HG02588 (cell line): ENCODE data around the gene TSC2.
"Not testable (repeated sequence)": the region's sequence is repeated elsewhere in the genome, so short reads cannot be mapped to it uniquely, and the experiment has no call there.

ENCODE experiments used
- ATAC-seq: cut with Tn5 transposase; IDR thresholded peaks from one replicate; pipeline ENCODE4 v1.9.1; 2021; ENCODE audit warnings: mild to moderate bottlenecking, moderate library complexity; ENCODE audit not compliant: unreplicated experiment

The TSC2 gene

DNA sequence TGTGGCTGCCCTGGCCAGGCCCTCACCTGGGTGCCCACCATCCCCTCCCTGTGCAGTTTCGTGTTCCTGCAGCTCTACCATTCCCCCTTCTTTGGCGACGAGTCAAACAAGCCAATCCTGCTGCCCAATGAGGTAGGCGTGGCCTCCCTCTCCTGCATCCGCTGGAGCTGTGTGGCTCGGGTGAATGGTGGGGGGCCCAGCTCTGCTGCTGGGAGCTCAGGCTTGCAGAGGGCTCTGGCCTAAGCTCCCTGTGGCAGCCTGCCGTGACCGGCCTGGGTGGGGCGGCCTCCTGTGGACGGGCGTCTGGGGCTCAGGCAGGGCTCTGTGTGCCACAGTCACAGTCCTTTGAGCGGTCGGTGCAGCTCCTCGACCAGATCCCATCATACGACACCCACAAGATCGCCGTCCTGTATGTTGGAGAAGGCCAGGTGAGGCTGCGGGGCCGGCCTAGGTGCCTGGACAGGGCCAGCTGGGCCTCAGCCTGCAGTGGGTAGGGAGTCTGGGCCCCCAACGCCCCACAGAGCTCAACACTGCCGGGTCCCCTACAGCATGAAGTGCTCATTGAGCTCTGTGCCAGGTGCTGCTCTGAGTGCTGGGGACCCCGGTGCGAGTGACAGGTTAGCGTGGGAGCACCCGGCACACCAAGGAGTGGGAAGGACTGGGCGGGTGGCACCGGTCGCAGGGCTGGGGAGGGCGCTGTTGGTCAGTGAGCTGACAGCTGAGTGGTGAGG is 37.3 kb downstream of the TSC2 start:
- ATAC-seq = no peak

DNA sequence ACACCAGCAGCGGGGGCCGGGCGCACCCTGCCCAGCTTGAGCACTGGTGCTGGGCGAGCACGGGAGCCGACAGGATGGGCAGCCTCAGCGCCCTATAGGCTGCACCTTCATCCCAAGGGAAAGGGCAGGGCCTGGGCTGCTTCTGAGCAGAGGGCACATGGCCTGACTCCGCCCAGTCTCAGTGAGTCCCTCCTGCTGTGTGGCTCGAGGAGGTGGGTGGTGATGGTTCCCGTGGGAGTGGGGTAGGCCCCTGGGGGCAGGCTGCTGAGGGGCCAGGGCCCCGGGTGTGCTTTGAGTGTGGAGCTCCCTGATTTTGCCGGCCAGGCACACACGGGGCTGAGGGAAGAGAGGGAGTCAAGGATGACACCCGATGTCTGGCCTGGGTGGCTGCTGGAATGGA is 37.9 kb downstream of the TSC2 start:
- no peak for ATAC-seq

DNA sequence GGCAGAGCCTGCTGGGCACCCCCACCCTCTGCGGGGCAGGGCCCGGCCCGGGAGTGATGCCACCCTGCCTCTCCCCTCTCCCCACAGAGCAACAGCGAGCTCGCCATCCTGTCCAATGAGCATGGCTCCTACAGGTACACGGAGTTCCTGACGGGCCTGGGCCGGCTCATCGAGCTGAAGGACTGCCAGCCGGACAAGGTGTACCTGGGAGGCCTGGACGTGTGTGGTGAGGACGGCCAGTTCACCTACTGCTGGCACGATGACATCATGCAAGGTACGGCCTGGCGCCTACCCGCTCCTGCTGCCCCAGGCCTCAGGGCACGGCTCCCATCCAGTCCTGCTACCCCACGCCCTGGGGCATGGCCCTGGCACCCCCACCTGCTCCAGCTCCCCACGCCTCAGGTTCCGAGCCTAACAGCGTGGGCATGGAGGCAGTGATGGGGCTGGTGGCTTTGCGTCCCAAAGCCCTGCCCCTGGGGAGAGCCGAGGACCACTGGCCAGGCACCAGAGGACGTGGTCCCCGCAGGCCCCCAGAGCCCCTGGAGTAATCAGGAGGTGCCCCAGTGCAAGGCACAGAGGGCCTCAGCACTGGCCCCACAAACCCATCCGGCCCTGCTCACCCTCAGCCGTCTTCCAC is 38.4 kb downstream of the TSC2 start:
- ATAC-seq = no peak

DNA sequence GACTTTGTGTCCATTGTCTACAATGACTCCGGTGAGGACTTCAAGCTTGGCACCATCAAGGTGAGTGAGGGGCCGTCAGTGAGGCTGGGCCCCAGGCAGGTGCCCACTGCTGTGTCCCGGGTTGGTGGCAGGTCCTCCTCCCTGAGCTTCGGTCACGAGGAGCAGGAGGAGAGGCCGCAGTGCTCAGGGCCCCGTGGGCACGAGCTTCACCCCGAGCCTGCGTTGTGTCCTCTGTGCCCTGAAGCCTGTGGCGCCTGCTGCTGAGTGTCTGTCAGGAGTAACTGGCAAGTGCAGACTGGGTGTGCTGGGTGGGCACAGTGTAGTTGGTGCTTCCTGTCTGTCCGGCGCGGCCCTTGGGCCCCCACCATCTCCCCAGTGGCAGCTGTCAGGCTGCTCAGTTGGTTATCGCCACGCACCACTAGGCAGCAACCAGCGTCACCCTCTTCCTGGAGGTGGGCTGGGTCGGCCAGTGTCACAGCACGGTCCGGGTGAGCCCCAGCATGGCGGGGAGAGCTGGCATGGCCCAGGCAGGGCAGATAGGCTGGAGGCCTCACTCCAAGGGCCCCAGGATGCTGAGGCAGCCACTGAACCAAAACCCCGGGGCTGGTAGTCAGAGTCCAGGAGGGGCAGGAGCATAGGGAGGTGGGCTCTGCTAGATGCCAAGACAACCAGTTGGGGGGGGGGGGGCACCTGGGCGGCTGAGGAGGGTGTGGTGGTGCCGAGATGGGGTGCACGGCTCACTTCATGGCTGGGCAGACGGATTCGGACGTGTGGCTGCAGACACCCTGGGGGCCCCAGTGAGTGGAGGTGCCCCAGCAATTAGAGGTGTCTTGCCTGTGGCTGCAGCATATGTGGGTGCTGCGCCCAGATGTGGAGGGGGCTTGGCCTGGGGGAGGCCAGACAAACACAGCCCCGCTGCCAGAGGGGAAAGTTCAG is 39.3 kb downstream of the TSC2 start:
- ATAC-seq = no peak

DNA sequence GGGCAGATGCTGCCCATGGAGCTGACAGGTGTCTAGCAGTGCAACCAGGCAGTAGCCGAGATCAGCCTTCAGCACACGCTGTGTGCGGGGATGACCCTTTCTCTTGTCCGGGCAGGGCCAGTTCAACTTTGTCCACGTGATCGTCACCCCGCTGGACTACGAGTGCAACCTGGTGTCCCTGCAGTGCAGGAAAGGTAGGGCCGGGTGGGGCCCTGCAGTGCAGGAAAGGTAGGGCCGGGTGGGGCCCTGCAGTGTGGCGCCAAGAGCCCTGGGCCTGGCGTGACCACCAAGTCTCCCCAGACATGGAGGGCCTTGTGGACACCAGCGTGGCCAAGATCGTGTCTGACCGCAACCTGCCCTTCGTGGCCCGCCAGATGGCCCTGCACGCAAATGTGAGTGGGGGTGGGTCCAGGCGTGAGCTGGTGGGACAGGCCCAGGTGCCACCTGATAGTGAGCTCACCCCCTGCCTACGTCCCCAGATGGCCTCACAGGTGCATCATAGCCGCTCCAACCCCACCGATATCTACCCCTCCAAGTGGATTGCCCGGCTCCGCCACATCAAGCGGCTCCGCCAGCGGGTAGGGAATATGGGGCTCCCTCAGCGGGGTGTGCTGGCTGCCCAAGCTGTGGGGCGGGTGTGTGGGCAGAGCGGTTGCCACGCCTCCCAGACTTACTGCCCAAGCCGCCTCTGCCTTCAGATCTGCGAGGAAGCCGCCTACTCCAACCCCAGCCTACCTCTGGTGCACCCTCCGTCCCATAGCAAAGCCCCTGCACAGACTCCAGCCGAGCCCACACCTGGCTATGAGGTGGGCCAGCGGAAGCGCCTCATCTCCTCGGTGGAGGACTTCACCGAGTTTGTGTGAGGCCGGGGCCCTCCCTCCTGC is 40.2 kb downstream of the TSC2 start:
- ATAC-seq = no peak

DNA sequence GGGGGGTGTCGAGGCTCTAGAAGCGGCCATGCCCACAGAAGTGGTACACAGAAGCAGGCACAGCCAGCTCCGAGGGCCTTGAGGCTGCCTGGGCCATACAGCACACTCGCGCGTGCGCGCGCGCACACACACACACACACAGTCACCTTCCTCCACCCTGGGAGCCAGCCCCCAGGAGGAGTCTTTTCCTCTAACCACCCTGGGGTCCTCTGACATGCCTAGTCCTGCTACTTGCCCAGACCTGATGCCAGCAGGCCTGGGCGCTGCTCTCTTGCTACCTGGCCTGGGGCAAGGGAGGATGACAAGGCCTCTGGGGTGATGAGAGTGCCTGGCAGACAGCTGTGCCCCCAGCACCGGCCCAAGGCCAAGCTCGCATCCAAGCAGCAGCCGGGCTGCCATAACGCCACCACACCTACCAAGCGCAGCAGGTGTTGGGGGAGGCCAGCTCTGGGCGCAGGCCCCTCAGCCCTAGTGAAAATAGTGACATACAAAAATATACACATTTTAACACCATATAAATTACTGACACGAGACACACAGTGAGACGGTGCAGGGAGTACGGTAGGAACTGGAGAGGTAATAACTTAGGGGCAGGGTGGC is 41.1 kb downstream of the TSC2 start:
- ATAC-seq = no peak

DNA sequence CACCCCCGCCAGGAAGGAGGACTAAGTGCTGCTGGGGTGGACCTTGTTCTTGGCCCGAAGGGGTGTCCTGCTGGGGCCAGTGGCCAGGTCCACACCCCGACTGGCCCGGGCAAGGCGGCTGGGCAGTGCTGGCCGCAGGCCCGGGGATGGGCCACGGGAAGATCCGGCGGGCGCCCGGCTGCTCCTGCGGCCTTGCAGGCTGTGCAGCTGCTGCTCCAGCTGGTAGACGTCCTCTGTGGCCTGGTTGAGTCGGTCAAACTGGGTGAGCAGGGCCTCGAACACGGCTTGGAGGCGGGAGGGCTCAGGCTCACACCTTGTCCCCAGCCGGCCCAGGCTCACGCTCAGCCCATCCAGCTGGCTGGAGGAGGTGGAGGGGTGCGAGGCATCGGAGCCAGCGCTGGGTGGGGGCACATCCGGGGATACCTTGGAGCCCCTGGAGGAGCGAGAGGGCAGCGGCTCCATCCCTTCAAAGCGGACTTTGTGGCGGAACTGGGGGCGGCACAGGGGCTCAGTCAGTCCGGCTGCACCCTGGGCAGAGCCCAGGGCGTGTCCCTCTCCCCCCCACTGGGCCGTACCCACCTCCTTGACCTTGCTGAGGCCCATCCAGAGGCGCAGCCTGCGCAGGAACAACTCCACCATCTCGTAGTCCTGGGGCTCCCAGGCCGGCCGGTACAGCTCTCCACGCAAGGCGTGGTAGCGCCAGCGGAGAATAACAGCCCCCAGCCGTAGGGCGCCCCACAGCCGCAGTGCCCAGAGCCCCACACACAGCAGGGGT is 42.1 kb downstream of the TSC2 start:
- ATAC-seq = no peak

DNA sequence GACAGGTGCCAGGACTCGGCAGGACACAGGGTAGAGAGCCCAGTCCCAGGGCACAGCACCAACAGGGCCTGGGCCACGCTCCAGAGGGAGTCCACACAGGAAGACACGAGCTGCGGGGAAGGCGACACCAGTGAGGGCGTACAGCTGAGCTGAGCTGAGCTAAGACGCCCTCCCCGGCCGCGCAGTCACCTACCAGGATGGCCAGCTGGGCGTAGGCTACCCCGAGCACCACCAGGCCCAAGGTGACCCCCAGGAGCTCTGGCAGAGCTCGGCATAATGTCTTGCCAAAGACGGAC is 42.6 kb downstream of the TSC2 start:
- no peak for ATAC-seq

DNA sequence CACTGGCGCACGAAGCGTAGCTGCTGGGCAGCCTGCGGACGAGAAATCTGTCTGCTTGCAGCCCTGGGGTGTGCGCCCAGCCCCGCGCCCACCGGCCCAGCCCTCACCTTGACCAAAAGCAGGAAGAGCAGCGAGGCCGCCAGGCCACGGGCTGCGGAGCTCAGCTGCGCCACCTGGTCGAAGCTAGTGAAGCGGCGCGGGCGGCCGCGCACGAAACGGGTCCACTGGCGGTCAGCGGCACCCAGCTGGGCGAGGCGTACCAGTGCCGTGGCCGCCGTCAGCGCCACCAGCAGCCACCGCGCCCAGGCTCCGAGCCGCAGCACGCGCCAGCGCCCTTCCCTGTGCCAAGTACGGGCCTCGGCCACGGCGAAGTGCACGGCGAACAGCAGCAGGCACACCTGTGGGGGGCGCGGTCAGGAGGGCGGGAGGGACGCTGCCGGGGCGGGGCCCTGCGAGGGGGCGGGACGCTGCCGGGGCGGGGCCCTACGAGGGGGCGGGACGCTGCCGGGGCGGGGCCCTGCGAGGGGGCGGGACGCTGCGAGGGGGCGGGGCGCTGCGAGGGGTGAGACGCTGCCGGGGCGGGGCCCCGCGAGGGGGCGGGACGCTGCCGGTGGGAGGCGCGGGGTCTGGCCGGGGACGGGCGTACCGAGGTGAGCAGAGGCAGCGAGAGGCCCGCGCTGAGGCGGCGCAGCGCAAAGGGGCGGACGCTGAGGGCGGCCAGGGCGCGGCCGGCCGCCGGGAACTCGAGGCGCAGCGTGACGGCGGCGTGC is 43.2 kb downstream of the TSC2 start:
- ATAC-seq = no peak

DNA sequence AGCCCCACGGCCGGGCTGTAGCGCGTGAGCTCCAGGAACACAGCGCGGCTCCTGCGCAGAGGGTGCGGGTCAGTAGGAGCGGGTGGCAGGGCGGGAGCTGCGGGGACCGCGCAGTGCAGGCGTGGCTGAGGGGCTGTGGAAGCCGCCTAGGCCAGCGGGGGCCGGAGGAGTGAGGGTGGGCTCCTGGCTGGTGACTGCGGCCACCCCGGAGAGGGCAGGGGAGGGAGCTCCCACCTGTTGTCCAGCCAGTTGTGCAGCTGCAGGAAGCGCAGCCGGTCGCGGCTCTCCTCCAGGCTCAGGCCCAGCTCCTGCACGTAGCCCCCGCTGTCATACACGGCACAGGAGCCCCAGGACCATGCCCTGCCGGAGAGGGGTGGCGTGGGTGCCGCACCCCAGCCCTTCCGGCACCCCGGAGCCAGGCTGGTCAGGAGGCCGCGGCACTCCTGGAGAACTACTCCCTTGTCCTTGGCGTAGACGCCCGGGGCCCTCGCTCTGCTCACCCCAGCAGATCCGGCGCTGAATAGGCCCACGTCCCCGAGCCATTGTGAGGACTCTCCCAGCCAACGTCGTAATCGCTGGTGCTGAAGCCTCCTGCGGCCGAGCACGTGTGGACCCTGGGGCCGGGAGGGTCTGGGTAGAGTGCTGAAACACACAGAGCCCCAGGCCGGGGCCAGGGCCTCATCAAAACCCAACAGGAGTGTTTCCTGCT is 43.9 kb downstream of the TSC2 start:
- no peak for ATAC-seq

DNA sequence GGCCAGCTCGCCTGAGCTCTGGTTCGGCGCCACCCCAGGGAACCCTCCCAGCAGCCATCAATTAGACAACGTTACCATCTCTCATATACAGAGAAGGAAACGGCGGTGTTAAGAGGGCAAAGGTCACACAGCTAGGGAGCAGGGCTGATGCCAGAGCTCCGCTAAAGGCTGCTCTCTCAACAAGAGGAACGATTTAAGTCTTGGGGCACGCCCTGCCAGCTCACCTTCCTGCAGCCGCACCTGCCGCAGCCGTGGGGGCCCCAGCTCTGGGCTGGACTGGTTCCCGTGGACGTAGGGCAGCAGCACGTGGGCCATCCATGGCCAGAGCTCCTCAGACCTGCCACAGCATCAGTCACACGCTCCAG is 44.5 kb downstream of the TSC2 start:
- no peak for ATAC-seq

DNA sequence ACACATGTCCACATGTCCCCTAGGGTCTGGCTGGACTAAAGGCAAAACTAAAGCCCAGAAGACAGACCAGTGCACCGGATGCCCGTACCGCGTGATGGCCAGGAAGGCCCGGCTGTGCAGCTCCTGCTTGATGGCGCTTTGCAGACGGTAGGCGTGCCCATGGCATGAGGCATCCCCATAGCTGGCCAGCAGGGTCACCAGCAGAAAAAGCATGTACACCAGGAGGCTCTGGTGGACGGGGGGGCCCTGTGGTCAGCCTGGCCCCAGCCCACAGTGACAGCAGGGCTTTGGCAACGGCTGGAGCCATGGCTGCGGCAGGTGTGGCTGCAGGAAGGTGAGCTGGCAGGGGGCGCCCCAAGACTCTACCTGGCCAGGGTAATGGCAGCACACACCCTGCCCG is 45.1 kb downstream of the TSC2 start:
- ATAC-seq = no peak

DNA sequence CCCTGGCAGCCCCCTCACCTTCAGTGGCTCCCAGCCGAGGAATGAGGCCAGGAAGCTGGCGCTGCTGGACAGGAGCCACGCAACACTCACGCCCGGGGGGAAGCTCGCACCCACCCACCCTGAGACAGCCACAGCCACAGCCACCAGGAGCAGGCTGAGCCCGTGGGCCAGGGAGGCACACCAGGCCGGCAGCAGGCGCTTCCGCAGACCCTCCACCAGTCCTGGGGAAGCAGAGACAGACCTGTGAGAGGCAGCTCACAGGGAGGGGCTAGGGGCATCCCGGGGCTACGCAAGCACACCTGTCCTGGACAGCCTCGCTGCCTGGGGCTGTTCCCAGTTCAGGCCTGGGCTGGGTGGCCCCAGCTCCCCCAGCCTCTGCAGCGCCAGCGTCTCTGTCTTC is 46.0 kb downstream of the TSC2 start:
- ATAC-seq = no peak

DNA sequence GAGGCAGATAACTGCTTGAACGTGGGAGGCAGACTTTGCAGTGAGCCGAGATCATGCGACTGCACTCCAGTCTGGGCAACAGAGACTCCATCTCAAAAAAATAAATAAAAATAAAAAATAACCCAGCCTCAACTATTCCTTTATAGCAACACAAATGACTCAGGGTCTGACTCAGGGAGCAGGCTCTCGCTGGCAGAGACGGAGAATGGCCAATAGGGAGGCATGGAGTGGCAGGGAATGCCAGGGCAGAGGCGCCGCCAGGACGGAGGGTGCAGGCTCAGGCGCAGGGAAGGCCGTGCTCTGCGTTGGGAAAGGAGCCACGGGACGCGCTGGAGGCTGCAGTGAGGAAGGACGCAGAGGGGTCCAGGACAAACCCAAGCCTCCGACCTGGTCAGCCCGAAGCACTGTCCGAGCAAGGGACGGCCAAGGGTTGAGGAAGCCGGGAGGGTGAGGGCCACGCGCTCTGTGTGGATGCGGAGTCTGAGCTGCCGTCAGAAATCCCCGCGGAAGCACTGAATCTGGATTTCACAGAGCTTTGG is 47.6 kb downstream of the TSC2 start:
- no peak for ATAC-seq

DNA sequence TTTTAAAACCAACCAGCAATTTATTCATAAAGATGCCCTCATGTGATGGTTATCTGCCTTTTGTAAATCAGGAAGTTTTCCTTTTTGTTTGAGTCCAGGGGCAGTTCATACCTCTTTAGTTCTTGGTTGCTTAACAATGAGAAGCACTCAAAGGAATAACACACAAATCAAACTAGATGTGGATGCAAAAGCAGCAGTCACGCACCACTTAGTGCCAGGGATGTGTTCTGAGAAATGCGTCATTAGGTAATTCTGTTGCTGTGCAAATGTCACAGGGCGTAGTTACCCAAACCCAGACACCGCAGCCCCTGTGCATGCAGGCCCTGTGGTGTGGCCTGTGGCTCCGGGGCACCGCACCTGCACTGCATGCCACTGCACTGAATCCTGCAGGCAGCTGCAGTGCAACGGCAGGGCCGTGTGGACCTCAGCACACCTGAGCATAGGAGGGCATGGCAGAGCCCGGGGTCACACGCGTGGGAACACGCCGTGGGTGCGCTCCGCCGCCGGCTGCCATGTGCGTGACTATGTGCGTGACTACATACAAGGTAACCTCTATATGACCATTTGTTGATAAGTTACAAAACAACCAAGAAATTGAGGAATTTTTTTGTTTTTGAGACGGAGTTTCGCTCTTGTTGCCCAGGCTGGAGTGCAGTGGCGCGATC is 48.3 kb downstream of the TSC2 start:
- no peak for ATAC-seq

DNA sequence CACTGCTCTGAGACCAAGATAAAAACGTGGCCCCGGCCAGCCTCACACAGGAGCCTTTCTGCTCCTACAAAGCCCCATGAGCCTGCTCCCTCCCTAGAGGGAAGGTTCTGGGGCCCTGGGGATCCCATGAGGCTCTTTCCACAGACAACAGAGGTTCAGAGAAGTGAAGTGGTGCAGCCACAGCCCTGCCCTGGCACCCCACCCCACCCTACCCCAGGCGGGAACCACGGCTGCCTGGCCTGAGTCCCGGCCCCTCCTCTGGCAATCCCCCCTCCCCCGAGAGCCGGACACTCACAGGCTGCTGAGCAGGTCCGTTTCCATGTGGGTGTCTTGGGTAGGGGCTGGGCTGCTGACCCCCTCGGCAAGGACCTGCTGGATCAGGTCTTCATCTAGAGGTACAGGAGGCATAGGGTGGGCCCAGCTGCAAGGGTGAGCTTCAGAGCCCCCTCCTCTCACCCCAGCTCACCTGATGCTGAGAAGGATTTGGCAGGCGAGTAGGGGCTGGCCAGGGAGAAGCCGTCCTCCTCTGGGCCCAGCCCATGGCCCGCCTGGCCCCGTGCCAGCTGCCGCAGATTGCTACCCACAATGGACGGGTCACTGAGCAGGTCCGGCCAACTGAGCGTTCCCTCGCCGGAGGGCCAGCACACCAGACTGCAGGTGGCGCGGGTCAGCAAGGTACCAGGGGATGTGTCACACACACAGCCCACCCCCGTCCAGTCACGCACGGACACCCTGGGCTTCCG is 49.2 kb downstream of the TSC2 start:
- ATAC-seq = no peak

DNA sequence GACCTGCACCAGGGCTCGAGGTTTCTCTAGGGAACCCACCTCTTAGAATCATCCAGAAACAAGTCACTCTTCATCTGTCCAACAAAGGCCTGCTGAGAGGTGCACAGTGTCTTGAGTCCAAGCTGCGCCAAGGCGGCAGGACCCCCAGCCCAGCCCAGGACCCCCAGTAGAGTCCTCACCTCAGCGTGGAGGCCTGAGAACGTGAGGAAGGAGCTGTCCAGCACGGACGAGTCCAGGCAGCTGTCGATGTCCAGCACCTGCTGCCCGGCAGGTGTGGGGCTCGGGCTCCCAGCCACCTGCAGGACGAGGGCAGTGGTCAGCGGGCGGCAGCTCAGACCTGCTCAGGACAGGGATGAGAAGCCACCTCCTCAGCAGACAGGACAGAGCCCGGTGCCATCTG is 49.9 kb downstream of the TSC2 start:
- ATAC-seq = not testable (repeated sequence)
